Right lobe of liver (tissue), 4 donors: ENCODE measurements around the gene TFG.

Source experiments
- CTCF ChIP-seq, 4 donors: fragments of 200-600 bp in 3 of 4; fragments of 450-650 bp in 1 of 4; IDR thresholded peaks; one replicate each; pipeline versions ENCODE4 v1.5.1 to v1.8.0; 2016 to 2022; ENCODE audit warnings: antibody characterized with exemption in 4 of 4, mild to moderate bottlenecking in 2 of 4
- POLR2A ChIP-seq: fragments of 450-650 bp; IDR thresholded peaks from one replicate; pipeline ENCODE4 v1.6.1; 2017; ENCODE audit warnings: antibody characterized with exemption, mild to moderate bottlenecking
- donor health status: DM: no; HTN: no; CAD: no.
- donor health status: DM: no; HTN: no; CAD: no.
- donor health status: DM: no; HTN: yes; CAD: no.

- TF ChIP-seq CTCF (IDR thresholded peaks at IDR 0.05) = no peak
- no peak for TF ChIP-seq POLR2A
Observed at GRCh38 chr3:100708644-100708988, 678 bp upstream of the TFG start.
